ENCODE results near the gene MCL1. TPM values are rescaled to one million over a fixed set of nuclear protein-coding genes. Genes with fewer than 3 reads are reported as not detected.

MCL1 gene
- total and polyA plus RNA-seq, 10 of the 15 experiments (the other 5 are each of a cell fraction or from before 2014, with no cell fraction given): 18.1 to 148 (median 86.4) TPM

GRCh38 chr1:150613061-150613920 lies 33.9 kb upstream of the MCL1 start (continued):
- no peak for TF ChIP-seq E4F1 (IDR thresholded peaks at IDR 0.05; ENCODE audit: borderline replicate concordance, partially characterized antibody)
- no peak for TF ChIP-seq KAT2A (conservative IDR thresholded peaks at IDR 0.05; ENCODE audit: control insufficient read depth, low read depth, low read length)
- TF ChIP-seq DPF2 (IDR thresholded peaks at IDR 0.05): peak; percentile 93
- peak; percentile 91 for TF ChIP-seq BCL11A (IDR thresholded peaks at IDR 0.05; ENCODE audit: low read depth, low read length)
- peak; percentile 41; the same call in 1 of the 2 replicates for TF ChIP-seq PML (IDR thresholded peaks at IDR 0.05; ENCODE audit: low read length)
- TF ChIP-seq TBL1XR1 (IDR thresholded peaks at IDR 0.05; ENCODE audit: low read depth, low read length): 0 out of 2 replicates have a peak, but pooled peaks have one; percentile 13
- TF ChIP-seq EP300 (IDR thresholded peaks at IDR 0.05; ENCODE audit: borderline replicate concordance in 1 of 2, control insufficient read depth in 1 of 2, low read depth in 2 of 2, low read length in 2 of 2): peak; percentile 85 to 98
- TF ChIP-seq ZNF622 (IDR thresholded peaks at IDR 0.05): no peak
- no peak for TF ChIP-seq USF2 (IDR thresholded peaks at IDR 0.05; ENCODE audit: borderline replicate concordance, low read depth, low read length)
- peak; percentile 45 for TF ChIP-seq CUX1 (IDR thresholded peaks at IDR 0.05; ENCODE audit: insufficient replicate concordance, low read depth, low read length)
- peak; percentile 97 to 98 for TF ChIP-seq IKZF2 (IDR thresholded peaks at IDR 0.05)
- TF ChIP-seq FOS (IDR thresholded peaks at IDR 0.05; ENCODE audit: borderline replicate concordance, extremely low read depth, insufficient read length): no peak
- no peak for TF ChIP-seq SIN3A (IDR thresholded peaks at IDR 0.05; ENCODE audit: low read depth, low read length)
- no peak for TF ChIP-seq NR2C2 (IDR thresholded peaks at IDR 0.05; ENCODE audit: borderline replicate concordance, control insufficient read depth, insufficient read length, low read depth)
- peak; percentile 61 for TF ChIP-seq NBN (IDR thresholded peaks at IDR 0.05)
- no peak for TF ChIP-seq STAT1 (conservative IDR thresholded peaks at IDR 0.05)
- peak; percentile 85 for TF ChIP-seq PAX5 (IDR thresholded peaks at IDR 0.05; ENCODE audit: borderline replicate concordance, low read depth, low read length)
- no peak for TF ChIP-seq SMAD5 (IDR thresholded peaks at IDR 0.05; ENCODE audit: low read depth)
- no peak for TF ChIP-seq NR2C1 (IDR thresholded peaks at IDR 0.05)
- TF ChIP-seq BMI1 (IDR thresholded peaks at IDR 0.05; ENCODE audit: borderline replicate concordance): peak; percentile 65; the same call in 1 of the 2 replicates
